Loucy (cell line): Measurements from ENCODE around the gene SUGP1.

ENCODE experiments used
- H2AFZ ChIP-seq: fragments of 200-600 bp; sonication (generic); 2 replicates; pipeline ENCODE4 v1.6.0; 2016; ENCODE audit warnings: antibody characterized with exemption, mild to moderate bottlenecking, low read length, moderate library complexity
- H3F3A ChIP-seq: fragments of 200-600 bp; 2 replicates; pipeline ENCODE4 v1.6.0; 2016; ENCODE audit warnings: antibody characterized with exemption, low read depth, mild to moderate bottlenecking
- H3K27me3 ChIP-seq: fragments of 200-600 bp; sonication (generic); 2 replicates; pipeline ENCODE4 v1.6.1; 2014; ENCODE audit warnings: low read length, mild to moderate bottlenecking; ENCODE audit not compliant: insufficient read depth, poor library complexity, severe bottlenecking
- H3K36me3 ChIP-seq: fragments of 200-600 bp; sonication (generic); 2 replicates; pipeline ENCODE4 v1.6.1; 2016; ENCODE audit warnings: low read length; ENCODE audit not compliant: insufficient read depth
- H3K4me1 ChIP-seq: fragments of 200-600 bp; sonication (generic); 2 replicates; pipeline ENCODE4 v1.5.1; 2014; ENCODE audit warnings: low read length, mild to moderate bottlenecking; ENCODE audit not compliant: insufficient read depth, poor library complexity, severe bottlenecking
- H3K4me2 ChIP-seq: fragments of 200-600 bp; sonication (generic); 2 replicates; pipeline ENCODE4 v1.6.0; 2014; ENCODE audit warnings: antibody characterized with exemption, low read length, low read depth, mild to moderate bottlenecking; ENCODE audit not compliant: poor library complexity, severe bottlenecking
- H3K4me3 ChIP-seq: fragments of 200-600 bp; sonication (generic); 2 replicates; pipeline ENCODE4 v1.5.1; 2014; ENCODE audit warnings: low read length, mild to moderate bottlenecking, mixed read lengths; ENCODE audit not compliant: poor library complexity, severe bottlenecking
- H3K79me2 ChIP-seq: fragments of 200-600 bp; sonication (generic); 2 replicates; pipeline ENCODE4 v1.6.1; 2014; ENCODE audit warnings: low read length; ENCODE audit not compliant: insufficient read depth
- H3K9ac ChIP-seq: fragments of 200-600 bp; sonication (generic); 2 replicates; pipeline ENCODE4 v1.6.0; 2014; ENCODE audit warnings: mild to moderate bottlenecking, low read depth, low read length, moderate library complexity; ENCODE audit not compliant: poor library complexity, severe bottlenecking
- H3K9me2 ChIP-seq: fragments of 200-600 bp; sonication (generic); replicated peaks from 2 replicates; pipeline ENCODE4 v1.6.1; 2016; ENCODE audit warnings: low read depth, low read length, mixed read lengths
- H3K9me3 ChIP-seq: fragments of 200-600 bp; sonication (generic); 2 replicates; pipeline ENCODE4 v1.6.1; 2014; ENCODE audit warnings: mild to moderate bottlenecking, antibody characterized with exemption, low read length, low read depth; ENCODE audit not compliant: insufficient read depth
- H4K20me1 ChIP-seq: fragments of 200-600 bp; sonication (generic); 2 replicates; pipeline ENCODE4 v1.6.0; 2014; ENCODE audit warnings: antibody characterized with exemption, low read length, mild to moderate bottlenecking; ENCODE audit not compliant: insufficient read depth, poor library complexity, severe bottlenecking
- CTCF ChIP-seq: fragments of 200-600 bp; sonication (generic); conservative IDR thresholded peaks from 2 replicates; pipeline ENCODE4 v1.5.1; 2014; ENCODE audit warnings: mild to moderate bottlenecking, antibody characterized with exemption, low read length
- EZH2phosphoT487 ChIP-seq: fragments of 200-600 bp; IDR thresholded peaks from 2 replicates; pipeline ENCODE4 v1.6.1; 2018; ENCODE audit warnings: antibody characterized with exemption, mild to moderate bottlenecking, moderate library complexity, borderline replicate concordance

SUGP1 gene

GRCh38 chr19:19349365-19349764 lies 29.1 kb upstream of the SUGP1 start:
- H3K36me3 ChIP-seq = peaks cover 56% of the 10 kb centered on the region; the same call in 1 of the 2 replicates
- no peaks in the 10 kb centered on the region for H3K9me2 ChIP-seq
- H3K79me2 ChIP-seq = no peaks in the 10 kb centered on the region
- H4K20me1 ChIP-seq = no peaks in the 10 kb centered on the region
- no peaks in the 10 kb centered on the region for H3K27me3 ChIP-seq
- no peak for TF ChIP-seq CTCF
- no peak for TF ChIP-seq EZH2phosphoT487
- no peaks in the 10 kb centered on the region for H3F3A ChIP-seq
- no peak overlapping the region for H3K4me3 ChIP-seq
- no peak overlapping the region for H2AFZ ChIP-seq
- no peak overlapping the region for H3K4me2 ChIP-seq
- H3K4me1 ChIP-seq = no peaks in the 10 kb centered on the region
- H3K9me3 ChIP-seq = no peaks in the 10 kb centered on the region
- no peak overlapping the region for H3K9ac ChIP-seq

- Histone ChIP-seq H4K20me1 (no peaks in the 10 kb centered on the region), H3F3A (no peaks in the 10 kb centered on the region), H3K4me3 (no peak overlapping the region), H3K36me3 (peaks cover 57% of the 10 kb centered on the region; the same call in 1 of the 2 replicates), H3K4me1 (no peaks in the 10 kb centered on the region), H3K9ac (no peak overlapping the region), H3K9me2 (no peaks in the 10 kb centered on the region), H3K27me3 (no peaks in the 10 kb centered on the region), H3K79me2 (no peaks in the 10 kb centered on the region), H3K9me3 (no peaks in the 10 kb centered on the region), H2AFZ (no peak overlapping the region), H3K4me2 (no peak overlapping the region)
- no peak for TF ChIP-seq EZH2phosphoT487
- no peak for TF ChIP-seq CTCF
Observed at GRCh38 chr19:19348266-19348665, 28.0 kb upstream of the SUGP1 start.

- Histone ChIP-seq H3K27me3 (no peaks in the 10 kb centered on the region), H4K20me1 (no peaks in the 10 kb centered on the region), H3F3A (no peaks in the 10 kb centered on the region), H3K9me2 (no peaks in the 10 kb centered on the region), H3K4me1 (no peaks in the 10 kb centered on the region), H2AFZ (no peak overlapping the region), H3K36me3 (peaks cover 59% of the 10 kb centered on the region; the same call in 1 of the 2 replicates), H3K4me3 (no peak overlapping the region), H3K4me2 (no peak overlapping the region), H3K79me2 (no peaks in the 10 kb centered on the region), H3K9me3 (no peaks in the 10 kb centered on the region), H3K9ac (no peak overlapping the region)
- TF ChIP-seq CTCF = no peak
- TF ChIP-seq EZH2phosphoT487 = no peak
Observed at GRCh38 chr19:19347401-19348110, 27.2 kb upstream of the SUGP1 start.
